NCI-H526 (cell line): ENCODE data around the gene KCNA2.

Experiments used
- DNase-seq, 2 experiments: peaks; one replicate each; lab custom pipeline; 2025; lab: John Stamatoyannopoulos, UW

Gene KCNA2

GRCh38 chr1:110628323-110629105, 22.4 kb upstream of the KCNA2 start:
- DNase-seq, result peak; percentile 9 to 17

GRCh38 chr1:110627764-110628163, 21.6 kb upstream of the KCNA2 start:
- no peak for DNase-seq

GRCh38 chr1:110626889-110627288, 20.7 kb upstream of the KCNA2 start:
- DNase-seq, result no peak

- DNase-seq, result no peak
These were observed 14.5 kb upstream of the KCNA2 start for GRCh38 chr1:110620686-110621085.

GRCh38 chr1:110620250-110620615, 14.1 kb upstream of the KCNA2 start:
- no peak for DNase-seq

GRCh38 chr1:110619412-110620249, 13.5 kb upstream of the KCNA2 start:
- peak; percentile 66 to 93 for DNase-seq

- DNase-seq, result no peak
These were observed 12.5 kb upstream of the KCNA2 start for GRCh38 chr1:110618668-110619067.

GRCh38 chr1:110617589-110617988, 11.4 kb upstream of the KCNA2 start:
- DNase-seq, result no peak

- DNase-seq, result no peak
These were observed 11.0 kb upstream of the KCNA2 start for GRCh38 chr1:110617116-110617515.

- DNase-seq, result peak in 1 of 2 experiments; percentile 20
These were observed 10.4 kb upstream of the KCNA2 start for GRCh38 chr1:110616587-110616986.

- DNase-seq, result peak; percentile 79 to 90
These were observed 9.5 kb upstream of the KCNA2 start for GRCh38 chr1:110615548-110616130.

GRCh38 chr1:110612060-110612745, 6.0 kb upstream of the KCNA2 start:
- DNase-seq, result peak; percentile 24 to 26

GRCh38 chr1:110610696-110611286, 4.6 kb upstream of the KCNA2 start:
- no peak for DNase-seq

GRCh38 chr1:110610084-110610483, 3.9 kb upstream of the KCNA2 start:
- DNase-seq, result no peak

- DNase-seq, result no peak
These were observed 2.1 kb upstream of the KCNA2 start for GRCh38 chr1:110608247-110608646.

- no peak for DNase-seq
These were observed 1.5 kb upstream of the KCNA2 start for GRCh38 chr1:110607536-110608230.

GRCh38 chr1:110606657-110607535, 738 bp upstream of the KCNA2 start:
- peak; percentile 21 to 77 for DNase-seq

- no peak for DNase-seq
These were observed 712 bp downstream of the KCNA2 start for GRCh38 chr1:110605446-110605845.

GRCh38 chr1:110604586-110605148, 1.5 kb downstream of the KCNA2 start:
- no peak for DNase-seq

GRCh38 chr1:110603058-110603457, 3.1 kb downstream of the KCNA2 start:
- no peak for DNase-seq
